Measurements from ENCODE around the gene CASS4.

CASS4 gene

DNA sequence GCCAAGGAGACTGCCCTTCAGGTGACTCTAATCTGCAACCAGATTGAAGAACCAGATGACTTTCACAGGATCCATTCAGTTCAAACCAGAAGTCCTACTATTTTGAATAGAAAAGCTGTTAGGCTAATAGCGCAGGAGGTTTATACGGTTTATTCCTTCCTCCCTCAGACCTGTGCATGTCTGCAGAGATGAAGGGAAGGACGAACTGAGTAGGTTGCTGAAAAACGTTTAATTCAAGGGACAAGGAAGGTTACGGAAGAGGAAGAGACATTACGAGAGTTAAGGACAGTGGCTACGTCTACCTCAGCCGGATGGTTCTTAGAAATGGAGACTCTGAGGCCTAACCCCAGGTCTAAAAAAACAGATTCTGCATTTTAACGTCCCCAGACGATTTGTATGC lies 21.0 kb upstream of the CASS4 start:
- peak overlapping the region; percentile 89 for H3K4me3 ChIP-seq (ENCODE audit: control insufficient read depth, low read depth, low read length)
- DNase-seq (ENCODE audit: low read depth), result no peak
- TF ChIP-seq, protein P1, sequence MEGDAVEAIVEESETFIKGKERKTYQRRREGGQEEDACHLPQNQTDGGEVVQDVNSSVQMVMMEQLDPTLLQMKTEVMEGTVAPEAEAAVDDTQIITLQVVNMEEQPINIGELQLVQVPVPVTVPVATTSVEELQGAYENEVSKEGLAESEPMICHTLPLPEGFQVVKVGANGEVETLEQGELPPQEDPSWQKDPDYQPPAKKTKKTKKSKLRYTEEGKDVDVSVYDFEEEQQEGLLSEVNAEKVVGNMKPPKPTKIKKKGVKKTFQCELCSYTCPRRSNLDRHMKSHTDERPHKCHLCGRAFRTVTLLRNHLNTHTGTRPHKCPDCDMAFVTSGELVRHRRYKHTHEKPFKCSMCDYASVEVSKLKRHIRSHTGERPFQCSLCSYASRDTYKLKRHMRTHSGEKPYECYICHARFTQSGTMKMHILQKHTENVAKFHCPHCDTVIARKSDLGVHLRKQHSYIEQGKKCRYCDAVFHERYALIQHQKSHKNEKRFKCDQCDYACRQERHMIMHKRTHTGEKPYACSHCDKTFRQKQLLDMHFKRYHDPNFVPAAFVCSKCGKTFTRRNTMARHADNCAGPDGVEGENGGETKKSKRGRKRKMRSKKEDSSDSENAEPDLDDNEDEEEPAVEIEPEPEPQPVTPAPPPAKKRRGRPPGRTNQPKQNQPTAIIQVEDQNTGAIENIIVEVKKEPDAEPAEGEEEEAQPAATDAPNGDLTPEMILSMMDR (IDR thresholded peaks at IDR 0.05; ENCODE audit: control insufficient read depth, insufficient read depth, low read depth, low read length, missing control alignments), result no peak

DNA sequence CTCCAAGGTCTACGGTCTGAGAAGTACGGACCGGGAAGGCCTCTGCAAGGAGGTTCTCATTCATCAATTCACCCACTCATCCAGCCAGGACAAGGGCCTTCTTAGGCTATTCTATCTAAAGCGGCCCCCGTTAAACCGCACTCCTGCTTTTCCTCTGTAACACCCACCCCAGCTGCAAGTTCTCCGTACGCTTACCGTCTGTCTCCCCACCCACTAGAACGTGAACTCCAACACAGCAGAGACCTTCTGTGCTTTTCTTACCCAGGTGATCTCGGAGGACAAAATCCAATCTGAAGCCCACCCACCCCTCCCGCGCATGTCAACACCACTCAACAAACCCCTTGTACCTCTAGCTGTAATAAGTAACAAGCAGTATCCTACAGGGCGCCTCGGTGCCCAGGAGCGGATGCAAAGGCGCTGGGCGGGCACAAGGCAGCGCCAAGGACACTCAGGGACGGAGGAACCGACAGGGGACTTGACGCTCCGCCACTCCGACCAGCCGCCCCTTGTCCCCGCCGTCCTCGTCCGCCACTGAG lies 20.4 kb upstream of the CASS4 start:
- peak overlapping the region; percentile 89 for H3K4me3 ChIP-seq (ENCODE audit: control insufficient read depth, low read depth, low read length)
- no peak for DNase-seq (ENCODE audit: low read depth)
- TF ChIP-seq, protein P1 (IDR thresholded peaks at IDR 0.05; ENCODE audit: control insufficient read depth, insufficient read depth, low read depth, low read length, missing control alignments), result no peak

DNA sequence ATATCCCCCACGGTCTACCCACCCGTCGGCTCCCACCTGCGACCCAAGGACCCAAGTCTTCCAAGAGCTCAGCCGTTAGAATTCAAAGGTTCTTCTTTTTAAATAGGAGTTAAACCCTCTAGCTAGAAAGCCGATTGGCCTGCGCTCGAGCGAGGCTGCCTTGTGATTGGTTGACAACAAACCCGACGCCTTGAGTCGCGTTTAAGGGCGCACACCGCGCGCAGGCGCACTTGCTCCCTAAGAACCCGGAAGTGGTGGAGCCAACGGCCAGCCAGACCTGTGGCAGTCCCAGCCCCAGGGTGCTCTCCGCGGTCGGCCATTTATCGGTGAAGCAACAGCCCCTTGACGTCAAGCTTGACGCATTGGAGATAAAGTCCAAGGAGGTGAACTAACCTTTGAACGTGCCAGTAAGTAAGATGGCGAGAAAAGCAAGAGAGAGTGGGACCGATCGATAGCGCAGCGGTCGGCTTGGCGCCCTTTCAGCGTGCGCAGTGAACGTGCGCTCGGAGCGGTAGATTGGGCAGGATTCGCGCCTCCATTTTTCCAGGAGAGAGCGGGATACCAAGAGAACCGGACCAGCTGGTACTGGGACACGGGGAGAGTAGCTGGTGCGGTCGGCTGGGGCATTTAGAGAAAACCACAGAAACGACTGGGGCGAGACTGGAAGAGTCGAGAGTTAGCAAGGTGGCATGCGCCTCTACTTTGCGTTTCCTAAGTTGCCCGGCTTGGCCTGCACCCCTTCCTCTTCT lies 19.8 kb upstream of the CASS4 start, which contains the start of the genes AURKA and CSTF1:
AURKA (minus strand) TSS at position 84 of the 749 bp plus-strand sequence. CDS start 4,018 bp downstream, outside the sequence.
CSTF1 (plus strand) TSS at position 514 of the 749 bp plus-strand sequence. CDS start 2,908 bp downstream, outside the sequence.
- TF ChIP-seq, protein P1 (IDR thresholded peaks at IDR 0.05; ENCODE audit: control insufficient read depth, insufficient read depth, low read depth, low read length, missing control alignments), result no peak
- peak within 1 kb of the TSS; percentile 89 for H3K4me3 ChIP-seq (ENCODE audit: control insufficient read depth, low read depth, low read length)
- peak; percentile 98 for DNase-seq (ENCODE audit: low read depth)

DNA sequence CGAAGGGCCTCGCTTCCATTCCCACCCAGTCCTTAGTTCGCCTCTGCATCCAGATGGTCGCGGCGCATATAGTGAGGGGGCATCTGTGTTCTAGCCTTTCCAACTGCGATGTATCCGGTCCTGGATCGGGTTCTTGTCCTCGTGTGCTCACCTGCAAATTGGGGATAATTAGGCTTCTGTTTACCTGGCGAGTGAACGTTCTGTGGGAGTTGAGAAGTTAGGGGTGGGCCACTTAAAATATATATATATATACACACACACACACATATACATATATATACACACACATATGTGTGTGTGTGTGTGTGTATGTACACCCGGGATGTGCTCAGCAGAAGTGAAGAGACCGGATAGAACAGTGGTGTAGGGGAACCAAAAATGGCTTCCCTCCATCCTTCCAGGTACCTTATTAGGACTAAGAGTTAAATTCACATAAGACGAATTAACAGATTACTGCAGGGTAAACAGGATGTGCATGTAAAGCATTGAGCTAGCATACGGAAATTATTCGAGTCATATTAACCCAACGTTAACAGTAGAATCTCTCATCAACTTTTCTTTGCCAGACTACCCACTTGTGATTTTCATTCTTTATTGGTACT lies 19.1 kb upstream of the CASS4 start:
- no peak for DNase-seq (ENCODE audit: low read depth)
- H3K4me3 ChIP-seq (ENCODE audit: control insufficient read depth, low read depth, low read length), result peak overlapping the region; percentile 89
- TF ChIP-seq, protein P1 (IDR thresholded peaks at IDR 0.05; ENCODE audit: control insufficient read depth, insufficient read depth, low read depth, low read length, missing control alignments), result no peak

DNA sequence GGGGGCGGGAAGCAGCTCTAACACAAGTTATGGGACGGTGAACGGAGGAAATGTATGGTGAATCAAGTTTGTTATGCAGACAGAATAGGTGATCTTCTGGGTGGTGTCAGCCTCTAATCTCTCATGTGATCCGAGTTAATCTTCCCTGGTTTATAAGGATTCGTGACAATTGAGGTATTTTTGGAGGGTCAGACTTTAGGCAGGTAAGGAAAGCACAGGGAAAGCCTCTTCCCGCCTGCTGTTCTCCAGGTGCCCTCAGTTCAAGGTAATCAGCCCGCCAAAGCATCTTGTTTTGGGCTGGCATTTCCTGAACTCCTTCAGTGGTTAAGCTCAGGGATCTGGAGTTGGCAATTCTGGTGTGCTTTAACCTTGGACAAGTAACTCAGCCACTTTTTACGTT lies 18.4 kb upstream of the CASS4 start:
- peak overlapping the region; percentile 89 for H3K4me3 ChIP-seq (ENCODE audit: control insufficient read depth, low read depth, low read length)
- DNase-seq (ENCODE audit: low read depth), result no peak
- TF ChIP-seq, protein P1 (IDR thresholded peaks at IDR 0.05; ENCODE audit: control insufficient read depth, insufficient read depth, low read depth, low read length, missing control alignments), result no peak

DNA sequence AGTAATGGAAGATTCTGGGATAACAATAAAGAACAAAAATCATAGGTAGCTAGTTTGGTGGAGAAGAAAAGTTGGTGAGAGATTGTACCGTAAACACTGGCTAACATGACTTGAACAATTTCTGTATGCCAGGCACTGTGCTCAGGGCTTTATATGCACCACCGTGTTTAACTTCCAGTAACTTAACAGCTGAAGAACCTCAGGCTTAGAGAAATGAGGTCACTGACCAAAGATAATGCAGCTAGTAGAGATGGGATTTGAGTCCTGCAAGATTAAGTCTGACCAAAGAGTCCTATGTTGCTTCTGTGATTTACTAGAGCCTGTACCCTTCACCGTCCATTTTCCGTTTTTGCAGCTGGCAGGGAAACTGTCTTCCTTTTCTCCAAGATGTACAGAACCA lies 16.9 kb upstream of the CASS4 start:
- TF ChIP-seq, protein P1 (IDR thresholded peaks at IDR 0.05; ENCODE audit: control insufficient read depth, insufficient read depth, low read depth, low read length, missing control alignments), result no peak
- no peak for DNase-seq (ENCODE audit: low read depth)

More for the DNA sequence above, 16.9 kb upstream of the CASS4 start:
- H3K4me3 ChIP-seq (ENCODE audit: control insufficient read depth, low read depth, low read length), result no peak overlapping the region

Data from AG09309 (cell line).